NCI-H2081 treated with DMSO at 0.1 percent for 48 hours (cell line): ENCODE results near the gene DYSF.

Source experiments
- DNase-seq: peaks from one replicate; lab custom pipeline; 2025; lab: John Stamatoyannopoulos, UW

DYSF gene

DNA sequence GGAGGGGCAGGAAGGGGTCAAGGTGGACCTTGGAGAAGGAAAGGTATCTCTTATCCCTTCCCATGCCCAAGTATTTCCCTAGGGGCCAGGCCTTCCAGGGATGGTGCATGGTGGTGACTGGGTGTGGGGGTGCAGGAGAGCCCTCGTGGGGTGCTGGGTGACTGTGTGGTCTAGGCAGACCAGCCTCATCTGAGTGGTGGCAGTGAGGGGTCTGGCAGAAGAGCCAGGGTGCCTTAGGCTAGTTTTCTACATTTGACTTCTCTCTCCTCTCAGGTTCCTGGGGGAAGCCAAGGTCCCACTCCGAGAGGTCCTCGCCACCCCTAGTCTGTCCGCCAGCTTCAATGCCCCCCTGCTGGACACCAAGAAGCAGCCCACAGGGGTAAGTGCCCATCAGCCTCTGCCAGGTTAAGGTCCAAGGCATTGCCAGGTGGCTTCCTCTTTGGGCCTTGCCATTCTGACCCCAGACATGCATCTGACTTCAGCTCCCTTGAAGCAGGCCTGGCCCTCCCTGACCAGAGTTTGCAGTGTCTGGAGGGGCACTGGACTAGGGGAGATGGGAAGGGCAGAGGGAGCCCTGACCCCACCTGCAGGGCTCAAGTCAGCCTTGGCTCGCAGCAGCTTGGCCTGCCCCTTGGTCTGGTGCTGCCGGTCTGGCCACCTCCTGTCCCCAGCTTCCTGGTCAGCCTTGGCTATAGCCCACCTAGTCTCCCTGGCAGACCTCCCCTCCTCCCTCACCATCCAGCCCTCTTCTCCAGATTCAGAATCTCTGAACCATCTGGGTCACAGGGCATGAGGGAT, 49.8 kb downstream of the DYSF start:
- no peak for DNase-seq

DNA sequence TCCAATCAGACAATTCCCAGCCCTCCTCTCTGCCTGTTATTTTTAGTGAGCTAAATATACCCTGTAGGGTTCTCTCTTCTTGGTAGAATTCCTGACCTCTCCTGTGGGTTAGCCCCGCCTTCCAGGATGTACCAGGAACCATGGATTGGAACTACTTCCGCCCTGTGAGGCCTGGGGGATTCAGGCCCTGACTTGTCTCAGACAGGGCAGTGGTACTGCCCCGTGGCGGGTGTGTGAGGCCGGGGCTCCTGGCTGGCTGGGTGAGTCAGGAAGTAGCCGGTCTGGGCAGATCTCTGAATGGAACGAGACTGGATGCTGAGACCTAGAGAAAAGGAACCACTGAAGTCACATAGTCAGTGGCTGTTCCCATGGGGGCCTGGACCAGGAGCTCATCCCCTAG, 50.5 kb downstream of the DYSF start:
- no peak for DNase-seq

DNA sequence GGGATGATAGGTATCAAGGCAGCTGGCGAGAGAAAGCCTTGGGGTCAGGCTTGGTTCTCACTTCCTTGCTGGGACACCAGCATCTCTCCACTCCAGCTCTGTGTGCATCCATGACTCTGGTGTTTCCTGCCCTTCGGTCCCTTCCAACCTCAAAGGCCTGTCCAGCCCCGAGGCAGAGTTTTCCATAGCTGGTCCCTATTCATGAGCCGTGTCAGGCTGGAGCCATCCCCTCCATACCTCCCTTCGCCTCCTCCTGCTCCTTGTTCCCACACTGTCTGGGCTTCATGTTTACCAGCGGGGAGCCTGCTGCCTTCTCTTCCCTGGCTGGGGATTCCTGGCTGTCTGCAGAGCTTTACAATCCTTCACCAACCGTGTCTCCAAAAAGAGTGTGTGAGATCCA, 51.2 kb downstream of the DYSF start:
- DNase-seq = no peak

DNA sequence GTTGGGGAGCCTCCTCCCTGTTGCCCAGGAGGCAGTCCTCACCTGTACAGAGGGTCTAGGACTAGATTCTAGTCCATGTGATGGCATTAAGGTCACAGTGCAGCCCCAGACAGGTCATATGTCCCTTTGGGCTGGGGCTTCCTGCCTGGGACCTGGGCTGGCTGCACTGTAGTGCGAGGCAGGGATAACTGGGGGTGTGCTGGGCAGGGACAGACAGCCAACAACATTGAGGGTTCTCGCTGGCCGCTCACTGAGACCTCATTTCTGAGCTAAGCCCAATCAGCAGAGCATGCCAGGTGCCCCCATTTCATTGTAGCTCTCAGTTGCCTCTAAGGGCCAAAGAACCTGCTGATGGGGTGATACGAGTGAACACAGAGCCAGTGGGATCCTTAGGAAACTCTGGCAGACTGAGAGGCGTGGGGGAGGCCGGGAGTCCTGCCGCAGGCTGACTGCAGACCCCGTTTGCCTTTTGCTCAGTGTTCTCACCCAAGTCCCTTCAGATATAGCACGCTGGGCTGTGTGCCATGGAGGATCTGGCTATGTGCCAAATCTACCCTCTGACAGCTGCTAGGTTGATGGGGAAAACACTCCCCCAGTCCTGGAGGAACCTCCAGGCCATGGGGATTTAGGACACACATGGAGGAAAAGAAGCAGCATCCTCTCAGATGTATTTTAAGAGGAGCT, 51.9 kb downstream of the DYSF start:
- DNase-seq = no peak

DNA sequence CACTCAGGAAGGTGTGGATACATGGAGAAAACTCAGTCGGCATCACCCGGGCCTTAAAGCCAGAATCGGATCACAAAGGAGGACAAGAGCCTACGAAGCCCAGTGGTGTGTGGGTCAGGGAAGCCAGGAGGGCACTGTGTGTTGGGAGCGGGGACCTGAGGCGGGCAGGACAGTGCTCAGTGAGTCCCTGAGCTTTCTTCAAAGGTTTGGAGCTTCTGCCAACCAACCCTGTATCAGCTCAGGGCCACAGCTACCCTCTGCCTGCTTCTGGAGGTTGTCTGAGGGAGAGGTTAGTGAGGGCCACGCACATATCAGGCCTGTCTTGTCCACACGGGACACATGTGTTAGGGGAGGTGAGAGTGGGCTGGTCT, 52.4 kb downstream of the DYSF start:
- DNase-seq = no peak

DNA sequence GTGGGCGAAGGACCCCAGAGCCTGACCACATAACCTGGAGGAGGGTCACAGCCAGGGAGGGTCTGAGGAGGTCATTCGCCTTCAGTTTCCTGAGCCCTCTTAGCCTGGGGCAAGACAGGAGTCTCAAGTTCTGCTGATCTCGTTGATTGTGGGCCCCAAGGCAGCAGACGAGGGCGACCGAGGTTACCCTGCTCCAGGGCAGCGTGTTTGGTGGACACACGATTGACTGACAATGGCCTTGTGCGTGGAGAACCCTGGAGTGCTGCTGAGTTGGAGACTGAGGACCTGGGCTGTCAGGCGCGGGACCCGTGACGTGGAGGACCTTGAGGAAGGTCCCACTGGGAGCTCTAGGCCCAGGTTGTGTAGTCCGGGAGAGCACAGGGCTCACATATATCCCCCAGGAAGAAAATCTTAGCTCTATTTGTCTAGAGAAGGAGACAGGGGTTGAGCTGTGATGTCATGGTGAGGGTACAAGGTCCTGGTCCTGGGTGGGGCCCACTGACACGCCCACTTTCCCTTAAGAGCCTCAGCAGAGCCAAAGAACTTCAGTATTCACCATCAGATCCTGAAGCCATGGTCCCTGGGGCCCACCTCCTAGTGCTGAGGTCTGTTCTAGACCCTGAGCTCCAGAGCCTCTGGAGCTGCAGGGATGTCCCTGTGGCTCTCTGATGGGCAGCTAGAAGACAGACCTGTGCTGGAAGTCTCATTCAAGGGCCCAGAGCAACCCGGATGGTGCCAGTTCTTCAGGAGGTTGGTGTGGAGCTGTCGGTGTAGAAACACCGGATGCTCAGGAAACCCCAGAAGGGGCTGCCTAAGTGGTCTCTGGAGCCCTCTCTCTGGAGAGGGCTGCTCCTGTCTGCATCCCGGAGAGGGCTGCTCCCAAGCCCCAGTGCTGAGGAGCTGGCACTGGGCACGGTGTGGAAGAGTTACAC, 53.1 kb downstream of the DYSF start:
- DNase-seq = no peak

DNA sequence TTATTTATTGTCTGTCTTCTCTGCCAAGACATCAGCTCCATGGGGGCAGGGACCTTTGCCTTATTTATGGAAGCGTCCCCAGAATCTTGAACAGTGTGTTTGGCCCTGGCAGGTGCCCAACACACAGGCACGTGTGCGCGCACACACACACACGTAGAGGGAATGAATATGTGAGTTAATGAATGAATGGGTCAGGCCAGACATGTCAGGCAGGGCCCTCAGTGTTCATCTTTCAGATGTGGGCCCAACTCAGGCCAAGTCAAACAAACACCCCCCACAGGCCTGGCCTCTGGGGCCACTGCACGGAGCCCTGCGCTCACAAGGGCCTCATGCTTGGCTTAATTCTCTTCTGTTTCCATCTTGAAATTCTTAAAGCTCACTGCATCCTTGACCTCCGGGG, 54.1 kb downstream of the DYSF start:
- DNase-seq = no peak

DNA sequence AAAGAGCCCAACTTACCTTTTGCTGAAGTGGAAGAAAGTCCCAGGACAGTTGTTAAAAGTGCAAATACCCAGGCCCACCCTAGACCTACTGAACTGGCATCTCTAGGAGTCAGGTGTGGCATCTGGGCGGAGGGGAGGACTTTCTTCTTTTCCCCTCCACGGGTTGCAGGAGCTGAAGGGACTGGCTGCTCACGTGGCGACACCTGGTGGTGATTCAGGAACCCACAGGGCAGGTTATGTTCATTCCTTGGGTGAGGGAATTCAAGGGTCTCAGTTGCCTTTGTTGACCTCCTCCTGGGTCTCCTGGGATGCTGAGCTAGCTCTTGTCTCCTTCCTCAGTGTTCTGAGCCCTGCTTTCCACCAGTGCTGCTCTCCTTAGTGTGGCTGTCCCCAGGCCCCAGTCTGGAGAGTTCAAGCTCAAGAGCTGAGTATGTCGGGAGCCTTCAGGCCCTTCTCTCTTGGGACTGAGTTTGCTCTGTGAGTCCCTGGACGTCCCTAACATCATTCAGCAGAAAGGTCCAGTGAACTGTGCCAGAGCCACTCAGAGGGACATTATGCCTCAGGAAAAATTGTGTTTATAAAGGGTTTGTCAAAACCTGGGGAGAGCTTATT, 56.9 kb downstream of the DYSF start:
- DNase-seq = no peak

DNA sequence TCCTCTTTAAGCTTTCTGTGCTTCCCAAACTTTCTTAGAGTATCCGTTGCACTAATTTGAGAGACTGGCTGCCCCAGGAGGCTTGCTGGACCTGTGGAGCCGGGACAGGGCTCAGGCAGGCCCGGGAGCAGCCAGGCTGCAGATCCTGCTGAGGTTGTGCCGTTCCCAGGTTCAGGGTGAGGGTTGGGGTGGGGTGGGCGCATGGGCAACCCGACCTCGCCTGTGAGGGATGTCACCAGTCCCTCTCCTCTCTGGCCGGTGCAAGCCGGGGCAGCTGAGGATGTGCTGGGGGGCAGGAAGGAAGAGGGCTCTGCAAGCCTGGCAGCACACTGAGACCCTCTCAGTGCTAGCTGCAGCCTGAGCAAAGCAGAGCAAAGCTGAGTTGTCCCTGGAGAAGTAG, 57.6 kb downstream of the DYSF start:
- DNase-seq = no peak

DNA sequence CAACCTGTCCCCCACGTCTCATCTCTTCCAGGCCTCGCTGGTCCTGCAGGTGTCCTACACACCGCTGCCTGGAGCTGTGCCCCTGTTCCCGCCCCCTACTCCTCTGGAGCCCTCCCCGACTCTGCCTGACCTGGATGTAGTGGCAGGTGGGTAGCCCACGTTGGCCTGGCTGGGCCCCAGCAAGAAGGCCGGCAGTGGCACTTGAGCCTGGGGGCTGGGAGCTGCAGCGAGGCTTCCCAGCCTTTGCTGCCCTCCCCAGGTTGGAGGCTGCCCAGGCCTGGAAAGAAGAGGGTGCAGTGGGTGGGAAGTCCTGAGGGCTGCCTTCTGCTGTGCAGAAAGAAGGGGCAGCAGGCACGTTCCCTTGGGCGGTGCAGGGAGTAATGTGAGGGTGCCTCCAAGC, 58.4 kb downstream of the DYSF start:
- DNase-seq = no peak

DNA sequence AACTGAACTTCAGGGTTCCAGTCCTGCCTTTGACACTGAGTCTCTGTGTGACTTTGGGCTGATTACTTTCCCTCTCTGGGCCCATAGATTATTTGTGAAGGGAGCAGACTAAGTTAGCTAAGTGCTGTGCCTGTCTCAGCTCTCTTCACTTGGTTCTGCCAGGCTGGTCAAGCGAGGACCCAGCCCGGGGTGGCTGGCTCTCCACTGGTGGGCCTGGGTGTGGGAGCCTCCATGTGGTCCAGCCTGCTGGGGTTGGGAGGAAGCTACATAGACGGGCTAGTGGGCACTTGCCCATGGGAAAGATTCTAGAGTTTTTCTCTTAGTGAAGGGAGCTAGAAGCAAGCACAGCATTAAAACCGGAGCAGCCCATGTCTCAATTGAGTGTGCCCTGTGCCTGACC, 59.0 kb downstream of the DYSF start:
- no peak for DNase-seq

DNA sequence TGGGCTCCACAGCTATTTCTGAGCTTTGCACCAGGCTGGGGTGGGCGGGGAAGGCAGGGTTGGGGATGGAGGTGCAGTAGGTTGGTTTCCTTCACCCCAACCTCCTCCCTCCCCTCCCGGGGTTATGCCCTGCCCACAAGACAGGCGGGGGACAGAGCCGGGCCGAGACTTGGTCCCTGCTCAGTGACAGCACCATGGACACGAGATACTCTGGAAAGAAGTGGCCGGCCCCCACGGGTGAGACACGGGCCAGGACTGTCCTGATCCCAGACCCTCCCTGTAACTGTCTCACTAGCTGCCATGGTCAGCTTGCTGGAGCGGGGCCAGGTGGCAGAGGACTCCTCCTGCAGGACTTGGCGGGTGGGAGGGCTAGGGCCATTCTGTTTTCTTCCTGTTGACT, 59.7 kb downstream of the DYSF start:
- no peak for DNase-seq

DNA sequence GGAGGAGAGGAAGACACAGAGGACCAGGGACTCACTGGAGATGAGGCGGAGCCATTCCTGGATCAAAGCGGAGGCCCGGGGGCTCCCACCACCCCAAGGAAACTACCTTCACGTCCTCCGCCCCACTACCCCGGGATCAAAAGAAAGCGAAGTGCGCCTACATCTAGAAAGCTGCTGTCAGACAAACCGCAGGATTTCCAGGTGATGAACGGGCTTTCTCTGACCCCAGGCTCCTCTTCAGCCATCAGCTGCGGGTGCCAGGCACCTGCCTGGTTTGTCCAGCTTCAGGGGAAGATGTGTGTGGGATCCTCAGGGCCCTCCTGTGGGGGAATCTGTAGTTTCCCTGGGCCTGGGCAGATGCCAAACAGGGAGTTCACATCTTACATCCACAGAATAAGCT, 60.4 kb downstream of the DYSF start:
- DNase-seq = no peak

DNA sequence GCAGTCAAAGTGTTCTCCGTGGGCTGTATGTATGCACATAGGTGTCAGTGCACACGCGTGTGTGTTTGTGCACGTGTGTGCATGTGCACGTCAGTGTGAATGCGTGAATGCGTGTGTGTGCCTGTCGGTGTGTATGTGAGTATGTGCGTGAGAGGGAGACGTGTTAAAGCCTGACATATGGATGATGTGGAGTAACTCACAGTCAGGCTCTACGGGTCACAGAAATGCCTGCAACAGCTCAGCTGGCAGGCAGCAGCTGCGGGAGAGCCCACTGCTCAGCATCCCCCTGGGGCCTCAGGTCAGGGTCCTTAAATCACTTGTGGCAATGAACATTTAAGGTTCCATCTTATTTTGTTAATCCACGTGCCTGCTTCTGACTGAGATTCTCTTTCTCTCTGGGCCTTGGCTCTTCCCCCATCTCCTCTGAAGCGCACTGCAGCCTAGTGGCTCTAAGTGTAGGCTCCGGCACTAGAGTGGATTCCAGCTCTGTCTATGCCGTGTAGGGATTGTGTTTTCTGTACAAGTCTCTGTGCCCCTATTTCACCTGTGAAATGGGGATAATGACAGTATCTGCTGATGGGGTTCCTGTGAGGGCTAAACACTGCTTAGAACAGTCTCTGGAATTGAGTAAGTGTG, 63.0 kb downstream of the DYSF start:
- no peak for DNase-seq

DNA sequence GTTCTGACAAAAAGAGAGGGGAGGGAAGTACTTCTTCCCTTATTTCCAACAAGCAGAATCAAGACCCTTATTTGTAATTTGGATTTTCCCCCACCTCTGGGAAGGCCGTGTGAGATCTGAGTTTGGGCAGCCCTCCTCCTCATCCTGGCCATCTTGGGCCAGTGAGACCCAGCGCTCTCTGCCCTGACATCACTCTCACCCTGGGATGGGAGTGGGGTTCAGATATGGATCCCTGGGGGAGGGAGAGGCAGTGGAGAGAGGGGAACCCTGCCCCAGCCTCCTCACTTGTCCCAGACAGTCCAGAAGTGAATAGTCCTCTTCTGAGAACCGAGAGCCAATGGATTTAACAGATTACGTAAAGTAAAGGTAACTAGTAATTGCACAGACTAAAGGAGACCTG, 64.5 kb downstream of the DYSF start:
- no peak for DNase-seq

DNA sequence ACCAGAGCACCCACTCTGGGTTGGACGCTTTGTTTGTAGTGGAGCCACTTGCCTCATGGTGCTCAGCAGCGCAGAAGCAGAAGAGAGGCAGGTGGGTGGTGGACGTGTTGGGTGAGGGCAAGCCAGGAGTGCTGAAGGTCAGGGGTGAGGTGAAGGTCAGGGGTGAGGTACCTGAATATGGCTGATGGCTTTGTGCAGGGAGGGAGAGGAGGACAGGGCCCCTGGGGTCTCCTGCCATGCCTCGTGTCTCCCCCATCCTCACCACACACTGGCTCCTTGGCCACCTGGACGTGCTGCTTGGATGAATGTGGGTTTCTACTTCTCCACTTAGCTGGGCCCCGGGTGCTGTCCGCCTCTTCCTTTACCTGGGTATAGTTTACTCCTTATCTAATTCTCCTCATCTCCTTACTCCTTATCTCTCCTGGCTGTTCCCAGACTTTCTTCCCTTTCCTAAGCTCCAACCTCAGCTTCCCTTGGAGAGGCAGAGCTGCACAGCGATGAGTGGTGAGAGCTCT, 68.1 kb downstream of the DYSF start:
- no peak for DNase-seq

DNA sequence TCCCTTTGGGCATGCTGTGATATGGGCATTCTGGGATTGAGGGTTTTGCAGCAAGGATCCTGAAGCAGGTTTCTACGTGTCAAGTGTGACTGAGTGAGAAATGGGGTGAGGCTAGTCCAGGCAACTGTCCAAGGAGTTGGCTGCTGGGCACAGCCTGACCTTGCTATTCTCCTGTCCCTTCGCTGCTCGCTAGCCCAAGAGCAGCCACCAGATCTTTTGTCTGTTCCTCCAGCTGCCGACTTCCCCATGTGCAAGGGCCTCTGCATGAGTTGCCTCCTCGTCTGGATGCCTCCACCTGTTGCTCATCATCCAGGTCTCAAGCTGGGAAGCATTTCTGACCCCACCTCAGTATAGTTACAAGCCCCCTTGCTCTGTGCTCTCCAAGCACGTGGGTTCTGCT, 71.1 kb downstream of the DYSF start:
- no peak for DNase-seq

DNA sequence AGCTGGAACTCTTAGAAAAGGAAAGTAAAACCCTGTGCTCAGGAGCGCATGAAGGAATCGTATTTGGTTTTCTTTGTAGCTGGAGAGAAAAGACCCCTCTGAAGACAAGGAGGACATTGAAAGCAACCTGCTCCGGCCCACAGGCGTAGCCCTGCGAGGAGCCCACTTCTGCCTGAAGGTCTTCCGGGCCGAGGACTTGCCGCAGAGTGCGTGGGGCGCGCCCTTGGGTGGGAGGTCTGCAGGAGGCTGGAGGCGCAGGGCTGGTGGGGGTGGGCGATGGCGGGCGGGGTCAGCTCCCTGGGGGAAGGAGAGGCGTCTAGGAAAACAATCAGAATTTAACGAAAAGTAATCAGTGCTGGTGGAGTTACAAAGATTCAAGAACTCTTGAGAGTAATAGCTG, 72.8 kb downstream of the DYSF start:
- no peak for DNase-seq

DNA sequence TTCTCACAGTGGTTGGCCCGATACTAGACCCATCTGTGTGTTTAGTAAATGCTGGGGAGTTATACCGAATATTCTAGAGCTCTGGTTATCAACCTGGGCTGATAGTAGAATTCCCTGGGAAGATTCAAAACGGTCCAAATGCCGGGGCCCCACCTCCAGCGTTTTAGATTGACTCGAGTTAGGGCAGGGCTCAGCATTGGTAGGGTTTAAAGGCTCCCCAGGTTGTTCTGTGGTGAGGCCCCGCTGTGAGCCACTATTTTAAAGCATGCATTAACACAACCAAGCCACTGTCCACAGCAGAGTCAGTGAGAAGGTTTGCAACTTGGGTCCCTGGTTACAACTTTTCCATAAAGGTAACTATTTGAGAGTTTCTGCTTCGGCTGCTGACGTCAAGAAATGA, 73.6 kb downstream of the DYSF start:
- no peak for DNase-seq

DNA sequence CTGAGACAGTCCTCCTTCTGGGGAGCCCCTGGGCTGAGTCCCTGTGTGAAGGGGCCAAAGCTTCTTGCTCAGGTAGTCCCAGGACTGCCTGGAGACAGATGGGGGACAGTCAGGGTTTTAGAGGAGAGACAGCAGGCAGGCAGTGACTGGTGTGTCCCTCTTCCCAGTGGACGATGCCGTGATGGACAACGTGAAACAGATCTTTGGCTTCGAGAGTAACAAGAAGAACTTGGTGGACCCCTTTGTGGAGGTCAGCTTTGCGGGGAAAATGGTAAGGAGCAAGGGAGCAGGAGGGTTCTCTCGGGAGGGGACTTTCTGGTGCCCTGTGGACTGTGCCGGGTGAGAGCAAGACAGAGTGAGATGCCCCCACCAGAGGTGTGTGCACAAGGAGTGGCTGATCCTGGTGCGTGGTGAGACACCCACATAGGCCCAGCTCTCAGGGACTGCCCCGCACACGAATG, 74.8 kb downstream of the DYSF start:
- DNase-seq = no peak

DNA sequence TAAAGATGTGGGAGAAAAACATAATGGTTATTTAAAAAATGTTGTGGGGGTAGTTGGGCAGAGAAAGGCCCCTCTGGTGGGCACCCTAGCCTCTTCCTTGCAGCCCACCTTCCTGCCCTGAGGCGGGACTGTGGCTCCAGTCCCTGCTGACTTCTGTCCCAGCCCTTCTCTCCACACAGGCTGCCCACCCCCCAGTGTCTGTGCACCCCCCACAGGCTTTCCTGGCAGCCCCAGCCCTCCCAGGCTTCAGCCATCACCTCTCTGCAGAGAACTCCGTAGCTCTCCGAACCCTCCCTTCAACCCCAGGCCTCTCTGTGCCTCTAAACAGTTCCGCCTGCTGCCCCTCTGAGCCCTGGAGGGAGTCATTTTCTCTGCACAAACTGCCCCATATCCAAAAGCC, 75.4 kb downstream of the DYSF start:
- DNase-seq = no peak

DNA sequence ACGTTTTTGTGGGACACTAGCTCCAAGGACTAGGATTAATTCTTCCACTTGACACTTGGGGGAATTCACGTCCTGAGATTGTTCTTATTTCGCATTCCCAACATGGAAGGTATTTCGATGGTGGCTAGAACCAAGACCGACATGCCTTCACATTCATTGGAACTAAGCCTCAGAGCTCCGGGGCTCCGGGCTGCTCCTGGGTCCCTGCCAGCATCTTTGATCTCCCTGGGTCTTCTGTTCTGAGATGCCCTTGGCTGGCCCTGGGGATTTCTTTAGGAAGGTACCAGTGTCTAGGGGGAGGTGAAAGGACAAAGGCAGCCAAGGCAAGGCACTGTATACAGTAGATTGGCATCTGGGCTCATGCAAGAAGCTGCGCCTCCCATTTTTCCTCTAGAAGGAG, 76.8 kb downstream of the DYSF start:
- DNase-seq = no peak
